Uterus (tissue), 4 donors: Measurements from ENCODE around the gene FRMD7. TPM values are rescaled to one million over a fixed set of nuclear protein-coding genes. Genes with fewer than 3 reads are reported as not detected.

Source experiments
- DNase-seq, 2 donors: peaks; one replicate each; pipeline ENCODE4 v3.0.0-alpha.2; 2019 to 2020
- H3K27ac ChIP-seq, 2 donors: fragments of 200-600 bp; sonication (generic); 1 replicate in 1 of 2; 2 replicates in 1 of 2; pipeline ENCODE4 v1.5.1; 2016 to 2018
- H3K27me3 ChIP-seq, 2 donors: fragments of 200-600 bp; sonication (generic); one replicate each; pipeline ENCODE4 v1.5.1; 2018 to 2019; ENCODE audit warnings: control low read depth in 1 of 2
- H3K36me3 ChIP-seq, 2 donors: fragments of 200-600 bp; sonication (generic); one replicate each; pipeline ENCODE4 v1.5.1; 2019; ENCODE audit warnings: control low read depth in 1 of 2
- H3K4me1 ChIP-seq, 2 donors: fragments of 200-600 bp; sonication (generic); one replicate each; pipeline ENCODE4 v1.5.1; 2018 to 2019; ENCODE audit warnings: control low read depth in 1 of 2
- H3K4me3 ChIP-seq, 2 donors: fragments of 200-600 bp; sonication (generic); 1 replicate in 1 of 2; 2 replicates in 1 of 2; pipeline ENCODE4 v1.5.1; 2018 to 2019; ENCODE audit warnings: mild to moderate bottlenecking in 1 of 2
- H3K9me3 ChIP-seq, 2 donors: fragments of 200-600 bp; sonication (generic); one replicate each; pipeline ENCODE4 v1.5.1; 2019; ENCODE audit warnings: control low read depth in 1 of 2
- CTCF ChIP-seq, 4 experiments: fragments of 200-600 bp in 2 of 4; fragments of 450-650 bp in 2 of 4; sonication (generic) in 2 of 4; IDR thresholded peaks; one replicate each; pipeline ENCODE4 v1.5.1; 2016 to 2019; ENCODE audit warnings: antibody characterized with exemption in 4 of 4, mild to moderate bottlenecking in 2 of 4, moderate library complexity in 1 of 4
- POLR2A ChIP-seq, 2 donors: fragments of 450-650 bp; IDR thresholded peaks; one replicate each; pipeline ENCODE4 v1.6.1; 2016; ENCODE audit warnings: antibody characterized with exemption in 2 of 2, mild to moderate bottlenecking in 1 of 2, moderate library complexity in 1 of 2
- intact Hi-C: fragments of 100-400 bp; cut with DNase I; formaldehyde crosslinking; loops from one replicate; pipeline ENCODE4 v1.15.1; 2023; ENCODE audit warnings: low total_unique reads
- total RNA-seq, 4 donors: library from RNA; depleted of rRNA in 3 of 4; stranded (reverse); fragments of >200 nt in 3 of 4; gene quantifications; one replicate each; pipeline versions ENCODE4 v1.1.0 to v1.2.4, GENCODE V29; 2014 to 2023
- donor health status: DM: yes; HTN: yes; CAD: no.

The FRMD7 gene
- total RNA-seq, 4 donors from 2014 or later = 1.6 to 5.9 (median 3.9) TPM

GRCh38 chrX:132094164-132094563, 33.7 kb downstream of the FRMD7 start:
- no peak for DNase-seq
- no peaks in the 10 kb centered on the region for H3K4me1 ChIP-seq
- TF ChIP-seq POLR2A (IDR thresholded peaks at IDR 0.05) (no peak), CTCF (IDR thresholded peaks at IDR 0.05) (no peak)
- H3K4me3 ChIP-seq = no peak overlapping the region
- no peaks in the 10 kb centered on the region for H3K9me3 ChIP-seq
- no peaks in the 10 kb centered on the region for H3K27me3 ChIP-seq
- H3K27ac ChIP-seq = peak overlapping the region in 1 of 2 donors; percentile 74
- no peaks in the 10 kb centered on the region for H3K36me3 ChIP-seq
- intact Hi-C loops = no loop called here

GRCh38 chrX:132093239-132093860, 34.5 kb downstream of the FRMD7 start:
- intact Hi-C loops = no loop called here
- Histone ChIP-seq H3K4me3 (no peak overlapping the region), H3K27ac (peak overlapping the region; percentile 47 to 74), H3K9me3 (no peaks in the 10 kb centered on the region), H3K36me3 (no peaks in the 10 kb centered on the region), H3K4me1 (no peaks in the 10 kb centered on the region), H3K27me3 (no peaks in the 10 kb centered on the region)
- no peak for TF ChIP-seq CTCF (IDR thresholded peaks at IDR 0.05)
- TF ChIP-seq POLR2A (IDR thresholded peaks at IDR 0.05) = no peak
- no peak for DNase-seq

GRCh38 chrX:132092439-132093065, 35.3 kb downstream of the FRMD7 start:
- no peaks in the 10 kb centered on the region for H3K27me3 ChIP-seq
- H3K4me3 ChIP-seq = no peak overlapping the region
- H3K36me3 ChIP-seq = no peaks in the 10 kb centered on the region
- H3K9me3 ChIP-seq = no peaks in the 10 kb centered on the region
- H3K27ac ChIP-seq = peak overlapping the region; percentile 47 to 74
- no peaks in the 10 kb centered on the region for H3K4me1 ChIP-seq
- peak; percentile 48 to 80 for DNase-seq
- TF ChIP-seq CTCF (IDR thresholded peaks at IDR 0.05) (peak; percentile 51 to 73 (median 60)), POLR2A (IDR thresholded peaks at IDR 0.05) (no peak)
- intact Hi-C loops = no loop called here

GRCh38 chrX:132090403-132091159, 37.2 kb downstream of the FRMD7 start:
- no peaks in the 10 kb centered on the region for H3K4me1 ChIP-seq
- no peak for DNase-seq
- TF ChIP-seq CTCF (IDR thresholded peaks at IDR 0.05) (no peak), POLR2A (IDR thresholded peaks at IDR 0.05) (no peak)
- no peaks in the 10 kb centered on the region for H3K27me3 ChIP-seq
- H3K9me3 ChIP-seq = no peaks in the 10 kb centered on the region
- no peaks in the 10 kb centered on the region for H3K36me3 ChIP-seq
- no peak overlapping the region for H3K4me3 ChIP-seq
- H3K27ac ChIP-seq = peak overlapping the region; percentile 38 to 57
- intact Hi-C loops = no loop called here

GRCh38 chrX:132088864-132089263, 39.0 kb downstream of the FRMD7 start:
- intact Hi-C loops = no loop called here
- Histone ChIP-seq H3K27ac (no peak overlapping the region), H3K4me1 (no peaks in the 10 kb centered on the region), H3K4me3 (no peak overlapping the region), H3K36me3 (no peaks in the 10 kb centered on the region), H3K9me3 (no peaks in the 10 kb centered on the region), H3K27me3 (no peaks in the 10 kb centered on the region)
- no peak for DNase-seq
- no peak for TF ChIP-seq POLR2A (IDR thresholded peaks at IDR 0.05)
- no peak for TF ChIP-seq CTCF (IDR thresholded peaks at IDR 0.05)
